ENCODE measurements around the gene CD2AP. TPM values are rescaled to one million over a fixed set of nuclear protein-coding genes. Genes with fewer than 3 reads are reported as not detected.

Gene CD2AP
- total and polyA plus RNA-seq, 3 donors from 2014 or later: 10.4 to 35.7 (median 33.5) TPM

DNA sequence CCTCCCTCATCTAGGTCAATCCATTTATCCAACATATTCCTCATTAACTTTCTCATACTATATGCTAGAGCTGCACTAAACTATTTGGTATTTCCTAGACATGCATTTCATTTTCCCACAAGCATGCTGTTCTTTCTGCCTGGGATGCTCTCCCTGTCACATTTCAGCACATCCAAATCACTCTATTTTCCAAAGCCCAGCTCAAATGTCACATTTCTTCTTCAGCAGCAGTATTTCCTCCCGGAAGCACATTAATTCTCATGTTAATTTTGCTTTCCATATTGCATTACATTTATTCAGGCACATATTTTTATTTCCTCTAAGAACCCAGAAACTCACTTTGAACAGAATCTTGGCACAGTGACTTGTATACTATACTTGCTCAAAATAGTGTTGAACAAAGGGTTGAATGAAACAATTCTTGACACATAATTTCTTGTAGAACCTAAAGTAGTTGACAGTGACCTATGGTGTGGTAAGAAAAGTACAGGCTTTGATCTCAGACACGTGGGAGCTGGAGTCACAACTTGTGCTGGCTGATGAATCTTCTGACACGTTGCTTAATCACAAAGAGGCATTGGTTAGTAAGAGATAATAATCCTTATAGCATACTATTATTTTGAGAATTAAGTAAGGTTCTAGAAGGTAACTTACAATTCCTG, 30.8 kb upstream of the CD2AP start:
- Histone ChIP-seq H3K9me3 (no peaks in the 10 kb centered on the region), H3K27me3 (no peaks in the 10 kb centered on the region), H3K4me1 (no peaks in the 10 kb centered on the region), H3K27ac (no peak overlapping the region), H3K36me3 (ENCODE audit: low read depth, missing control alignments) (no peaks in the 10 kb centered on the region), H3K4me3 (no peak overlapping the region)
- DNase-seq: no peak
- intact Hi-C loops (cut with DNase I; ENCODE audit: low total_unique reads): no loop called here
- TF ChIP-seq CTCF (IDR thresholded peaks at IDR 0.05) (no peak), POLR2A (IDR thresholded peaks at IDR 0.05) (no peak)
- 49 to 52% methylated on average over 3 of the region's 3 CpGs for WGBS, 2 donors

DNA sequence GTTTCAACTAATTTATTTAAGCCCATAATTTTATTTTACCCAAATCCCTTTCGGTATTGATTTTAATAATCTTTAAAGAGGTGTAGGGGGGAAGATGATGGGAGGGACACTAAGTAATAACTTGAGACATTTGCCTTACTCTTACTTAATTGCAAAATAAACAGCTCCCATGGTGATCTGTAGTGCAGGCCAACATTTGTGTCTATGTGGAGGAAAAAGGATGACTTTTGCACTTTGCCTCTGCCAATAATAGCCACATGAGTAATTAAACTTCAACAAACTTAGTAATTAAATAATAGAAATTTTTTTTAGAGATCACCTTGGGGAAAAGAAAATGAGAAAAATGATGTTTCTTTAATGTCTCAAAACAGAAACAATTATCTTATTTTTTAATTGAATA, 29.9 kb upstream of the CD2AP start:
- H3K27ac ChIP-seq: no peak overlapping the region
- H3K4me1 ChIP-seq: no peaks in the 10 kb centered on the region
- H3K9me3 ChIP-seq: no peaks in the 10 kb centered on the region
- H3K27me3 ChIP-seq: no peaks in the 10 kb centered on the region
- intact Hi-C loops (cut with DNase I; ENCODE audit: low total_unique reads): no loop called here
- no peaks in the 10 kb centered on the region for H3K36me3 ChIP-seq (ENCODE audit: low read depth, missing control alignments)
- no peak for TF ChIP-seq POLR2A (IDR thresholded peaks at IDR 0.05)
- TF ChIP-seq CTCF (IDR thresholded peaks at IDR 0.05): no peak
- DNase-seq: no peak
- WGBS, 2 donors: 78 to 86% methylated on average over 1 of the region's 1 CpG
- H3K4me3 ChIP-seq: no peak overlapping the region

DNA sequence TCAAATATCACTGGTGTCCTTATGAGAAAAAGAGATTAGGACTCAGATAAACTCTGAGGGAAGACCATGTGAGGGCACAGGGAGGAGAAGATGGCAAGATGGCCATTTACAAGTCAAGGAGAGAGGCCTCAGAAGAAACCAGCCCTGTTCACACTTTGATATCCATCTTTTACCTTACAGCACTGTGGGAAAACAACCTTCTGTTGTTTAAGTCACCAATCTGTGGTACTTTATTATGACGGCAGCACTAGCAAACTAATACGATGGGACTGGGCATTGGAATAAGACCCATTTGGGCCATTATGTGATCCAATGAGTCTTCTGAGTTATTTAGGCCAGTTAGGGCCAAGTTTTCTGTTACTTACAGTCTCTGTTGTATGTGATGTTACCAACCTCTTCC, 26.4 kb upstream of the CD2AP start:
- intact Hi-C loops (cut with DNase I; ENCODE audit: low total_unique reads): no loop called here
- no peak for DNase-seq
- Histone ChIP-seq H3K27me3 (no peaks in the 10 kb centered on the region), H3K4me3 (no peak overlapping the region), H3K27ac (no peak overlapping the region), H3K4me1 (no peaks in the 10 kb centered on the region), H3K9me3 (no peaks in the 10 kb centered on the region), H3K36me3 (ENCODE audit: low read depth, missing control alignments) (no peaks in the 10 kb centered on the region)
- TF ChIP-seq CTCF (IDR thresholded peaks at IDR 0.05) (no peak), POLR2A (IDR thresholded peaks at IDR 0.05) (no peak)
- WGBS, 2 donors: 93 to 95% methylated on average over 2 of the region's 2 CpGs

- WGBS, 2 donors: 69 to 73% methylated on average over 2 of the region's 2 CpGs
- no peak for DNase-seq
- Histone ChIP-seq H3K36me3 (ENCODE audit: low read depth, missing control alignments) (no peaks in the 10 kb centered on the region), H3K27ac (no peak overlapping the region), H3K9me3 (no peaks in the 10 kb centered on the region), H3K4me3 (no peak overlapping the region), H3K4me1 (no peaks in the 10 kb centered on the region), H3K27me3 (no peaks in the 10 kb centered on the region)
- intact Hi-C loops (cut with DNase I; ENCODE audit: low total_unique reads): no loop called here
- TF ChIP-seq CTCF (IDR thresholded peaks at IDR 0.05): no peak
- TF ChIP-seq POLR2A (IDR thresholded peaks at IDR 0.05): no peak
Observed at GRCh38 chr6:47452899-47453298, 24.7 kb upstream of the CD2AP start.

GRCh38 chr6:47453372-47453936, 24.1 kb upstream of the CD2AP start:
- no peaks in the 10 kb centered on the region for H3K9me3 ChIP-seq
- DNase-seq: no peak
- WGBS, 2 donors: 91 to 95% methylated on average over 4 of the region's 4 CpGs
- no peak overlapping the region for H3K27ac ChIP-seq
- TF ChIP-seq CTCF (IDR thresholded peaks at IDR 0.05) (no peak), POLR2A (IDR thresholded peaks at IDR 0.05) (no peak)
- no peaks in the 10 kb centered on the region for H3K27me3 ChIP-seq
- no peaks in the 10 kb centered on the region for H3K36me3 ChIP-seq (ENCODE audit: low read depth, missing control alignments)
- H3K4me3 ChIP-seq: no peak overlapping the region
- intact Hi-C loops (cut with DNase I; ENCODE audit: low total_unique reads): no loop called here
- no peaks in the 10 kb centered on the region for H3K4me1 ChIP-seq
